GM04504 (cell line): ENCODE data around the gene ZCCHC24.
"Not testable (repeated sequence)": the region's sequence is repeated elsewhere in the genome, so short reads cannot be mapped to it uniquely, and the experiment has no call there.

Experiments
- DNase-seq: peaks from one replicate; pipeline ENCODE4 v3.0.0-alpha.2; 2012; ENCODE audit warnings: low read depth

The ZCCHC24 gene

GRCh38 chr10:79472951-79473350 lies 27.5 kb upstream of the ZCCHC24 start:
- DNase-seq: peak; percentile 54

- DNase-seq: no peak
These were observed 27.0 kb upstream of the ZCCHC24 start for GRCh38 chr10:79472449-79472848.

GRCh38 chr10:79471776-79472175 lies 26.4 kb upstream of the ZCCHC24 start:
- no peak for DNase-seq

- no peak for DNase-seq
These were observed 24.7 kb upstream of the ZCCHC24 start for GRCh38 chr10:79470096-79470495.

DNA sequence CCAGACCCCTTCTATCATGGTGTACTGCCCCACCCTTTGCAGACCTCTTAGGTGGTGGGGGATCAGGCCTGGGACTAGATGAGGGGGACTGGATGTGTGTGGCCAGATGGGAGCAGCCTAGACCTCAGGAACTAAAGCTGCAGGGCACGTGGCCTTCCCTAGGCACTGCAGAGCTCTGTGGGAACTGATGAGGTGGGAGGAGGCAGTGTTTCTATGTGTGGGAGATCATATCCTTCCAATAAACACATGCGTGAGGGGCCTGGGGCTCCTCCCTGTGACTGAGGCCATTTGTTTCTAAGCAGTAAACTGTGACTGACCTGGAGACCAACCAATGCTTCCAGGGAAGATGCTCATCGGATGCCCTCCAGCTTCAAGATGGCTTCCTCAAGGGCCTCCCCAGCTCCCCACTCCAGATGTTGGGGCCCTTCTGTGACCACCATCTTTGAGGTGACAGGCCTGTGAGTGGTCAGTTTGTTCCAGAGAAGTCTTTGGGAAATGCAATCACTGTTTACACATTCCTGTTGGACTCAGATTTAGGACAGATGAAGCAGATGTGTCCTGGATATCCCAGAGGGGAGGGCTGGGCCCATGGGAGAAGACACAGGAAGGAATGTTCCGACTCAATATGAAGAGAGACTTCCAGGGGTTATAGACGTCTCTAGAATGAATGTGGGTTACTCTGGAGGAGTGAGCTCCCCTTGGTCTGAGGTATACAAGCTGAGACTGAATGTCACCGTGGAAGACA lies 23.6 kb upstream of the ZCCHC24 start:
- DNase-seq: no peak

DNA sequence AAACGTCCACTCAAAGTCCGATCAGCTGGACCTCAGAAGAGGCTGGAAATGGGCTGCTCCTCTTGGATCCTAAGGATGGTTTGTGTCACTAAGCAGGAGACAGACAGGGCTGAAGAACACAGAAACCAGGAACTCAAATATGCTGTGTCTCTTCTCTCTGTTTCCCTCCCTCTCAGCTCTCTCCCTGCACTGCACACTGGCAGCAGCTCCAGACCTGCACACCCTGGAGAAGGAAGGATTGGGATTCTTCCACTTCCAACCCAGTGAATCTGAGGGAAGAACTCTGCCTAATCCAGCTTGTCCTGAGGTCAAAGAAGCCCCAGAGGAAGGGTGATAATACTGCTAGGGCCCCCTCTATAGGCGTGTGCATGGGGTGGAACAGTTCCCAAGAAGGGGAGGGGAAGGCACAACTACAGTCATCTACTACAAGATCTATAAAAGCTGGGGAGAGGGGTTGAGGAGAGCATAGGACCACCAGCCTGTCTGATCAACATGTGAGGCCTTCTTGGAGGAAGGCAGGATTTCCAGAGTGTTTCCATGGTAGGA lies 22.7 kb upstream of the ZCCHC24 start:
- no peak for DNase-seq

DNA sequence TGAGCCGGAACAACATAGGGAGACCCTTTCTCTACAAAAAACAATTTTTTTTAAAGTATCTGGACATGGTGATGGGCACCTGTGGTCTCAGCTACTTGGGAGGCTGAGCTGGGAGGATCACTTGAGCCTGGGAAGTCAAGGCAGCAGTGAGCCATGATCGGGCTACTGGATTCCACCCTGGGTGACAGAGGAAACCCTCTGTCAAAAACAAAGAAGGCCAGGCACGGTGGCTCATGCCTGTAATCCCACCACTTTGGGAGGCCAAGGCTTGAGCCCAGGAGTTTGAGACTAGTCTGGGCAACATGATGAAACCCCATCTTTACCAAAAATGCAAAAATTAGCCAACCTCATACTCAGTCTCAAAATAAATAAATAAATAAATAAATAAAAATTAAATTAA lies 19.9 kb upstream of the ZCCHC24 start:
- no peak for DNase-seq

GRCh38 chr10:79463578-79464496 lies 18.4 kb upstream of the ZCCHC24 start:
- no peak for DNase-seq

DNA sequence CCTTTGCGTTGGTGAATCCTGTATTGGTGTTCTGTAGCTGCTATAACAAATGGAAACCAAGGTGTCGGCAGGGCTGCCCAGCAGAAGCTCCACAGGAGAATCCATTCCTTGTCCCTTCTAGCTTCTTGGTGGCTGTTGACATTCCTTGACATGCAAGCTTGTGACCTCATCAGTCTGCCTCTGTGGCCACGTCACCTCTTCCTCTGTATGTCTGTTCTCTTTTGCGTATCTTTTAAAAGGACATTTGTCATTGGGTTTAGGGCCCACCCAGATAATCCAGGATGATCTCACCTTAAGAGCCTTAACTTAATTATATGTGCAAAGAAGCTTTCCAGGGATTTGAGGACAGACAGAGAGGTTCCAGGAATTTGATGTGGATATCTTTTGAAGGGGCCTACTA lies 15.3 kb upstream of the ZCCHC24 start:
- DNase-seq: no peak

DNA sequence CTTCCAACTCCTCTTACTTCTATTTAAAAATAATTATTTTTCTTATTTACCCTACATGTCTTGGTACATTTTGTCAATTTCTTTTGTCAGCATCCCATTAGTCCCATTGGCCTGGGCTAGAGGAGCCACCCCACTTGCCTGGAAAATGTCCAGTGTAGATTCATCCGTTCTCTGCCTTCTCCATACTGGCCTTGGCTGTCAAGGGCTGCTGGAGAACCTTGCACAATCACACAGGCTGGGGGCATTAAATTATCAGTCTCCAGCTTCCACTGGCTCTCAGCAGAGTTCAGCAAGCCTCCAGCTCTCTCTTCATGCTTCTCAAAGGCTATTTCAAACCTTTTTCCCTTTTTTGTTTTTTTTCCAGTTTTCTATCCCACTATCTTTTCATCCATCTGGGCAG lies 13.8 kb upstream of the ZCCHC24 start:
- DNase-seq: no peak

GRCh38 chr10:79458483-79458882 lies 13.1 kb upstream of the ZCCHC24 start:
- no peak for DNase-seq

GRCh38 chr10:79457256-79457785 lies 11.9 kb upstream of the ZCCHC24 start:
- DNase-seq: no peak

- peak; percentile 79 for DNase-seq
These were observed 8.8 kb upstream of the ZCCHC24 start for GRCh38 chr10:79454259-79454658.

- DNase-seq: no peak
These were observed 8.0 kb upstream of the ZCCHC24 start for GRCh38 chr10:79453392-79453791.

DNA sequence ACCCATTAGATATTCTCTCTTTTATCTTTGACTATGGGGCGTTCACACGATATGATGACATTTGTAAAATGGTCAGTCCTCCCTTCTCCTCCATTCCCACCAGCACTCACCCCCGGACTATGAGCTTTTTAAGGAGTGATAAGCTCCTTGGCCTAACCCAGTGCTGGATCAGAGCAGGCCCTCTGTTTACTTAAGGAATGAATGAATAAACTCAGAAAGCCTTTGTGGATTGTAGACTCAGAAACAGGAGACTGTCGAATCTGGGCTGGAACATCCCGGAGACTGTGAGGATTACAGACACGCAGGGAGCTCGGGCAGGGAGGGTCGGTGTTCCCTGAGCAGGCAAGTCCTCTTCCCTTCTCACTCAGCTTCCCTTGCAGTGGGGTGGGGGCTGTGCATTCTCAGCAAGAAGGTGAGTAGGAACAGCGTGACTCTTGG lies 6.8 kb upstream of the ZCCHC24 start:
- DNase-seq: no peak

DNA sequence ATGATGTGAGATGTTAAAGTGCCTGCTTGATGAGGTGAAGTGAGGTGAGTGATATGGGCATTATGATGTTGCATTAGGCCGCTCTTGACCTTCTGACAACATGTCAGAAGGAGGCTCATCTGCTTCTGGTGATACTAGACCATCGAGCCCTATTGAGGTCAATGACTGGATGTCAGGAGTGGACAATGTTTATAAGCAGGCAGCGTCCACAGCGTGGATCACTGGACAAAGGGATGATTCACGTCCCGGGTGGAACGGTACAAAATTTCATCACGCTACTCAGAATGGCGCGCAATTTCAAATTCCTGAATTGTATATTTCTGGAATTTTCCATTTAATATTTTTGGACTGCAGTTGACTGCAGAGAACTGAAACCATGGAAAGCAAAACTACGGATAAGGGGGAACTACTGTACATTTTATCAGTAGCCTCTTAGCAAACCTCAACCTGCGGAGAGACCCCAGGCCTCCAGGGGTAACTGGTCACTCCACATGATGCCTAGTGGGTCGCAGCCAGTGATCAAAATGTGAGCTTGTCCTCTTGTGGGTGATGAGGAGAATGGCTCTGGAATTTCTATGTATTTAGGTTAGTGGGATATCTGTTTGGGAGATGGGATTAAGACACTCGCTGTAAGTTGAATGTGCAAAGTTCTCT lies 5.7 kb upstream of the ZCCHC24 start:
- DNase-seq: no peak

DNA sequence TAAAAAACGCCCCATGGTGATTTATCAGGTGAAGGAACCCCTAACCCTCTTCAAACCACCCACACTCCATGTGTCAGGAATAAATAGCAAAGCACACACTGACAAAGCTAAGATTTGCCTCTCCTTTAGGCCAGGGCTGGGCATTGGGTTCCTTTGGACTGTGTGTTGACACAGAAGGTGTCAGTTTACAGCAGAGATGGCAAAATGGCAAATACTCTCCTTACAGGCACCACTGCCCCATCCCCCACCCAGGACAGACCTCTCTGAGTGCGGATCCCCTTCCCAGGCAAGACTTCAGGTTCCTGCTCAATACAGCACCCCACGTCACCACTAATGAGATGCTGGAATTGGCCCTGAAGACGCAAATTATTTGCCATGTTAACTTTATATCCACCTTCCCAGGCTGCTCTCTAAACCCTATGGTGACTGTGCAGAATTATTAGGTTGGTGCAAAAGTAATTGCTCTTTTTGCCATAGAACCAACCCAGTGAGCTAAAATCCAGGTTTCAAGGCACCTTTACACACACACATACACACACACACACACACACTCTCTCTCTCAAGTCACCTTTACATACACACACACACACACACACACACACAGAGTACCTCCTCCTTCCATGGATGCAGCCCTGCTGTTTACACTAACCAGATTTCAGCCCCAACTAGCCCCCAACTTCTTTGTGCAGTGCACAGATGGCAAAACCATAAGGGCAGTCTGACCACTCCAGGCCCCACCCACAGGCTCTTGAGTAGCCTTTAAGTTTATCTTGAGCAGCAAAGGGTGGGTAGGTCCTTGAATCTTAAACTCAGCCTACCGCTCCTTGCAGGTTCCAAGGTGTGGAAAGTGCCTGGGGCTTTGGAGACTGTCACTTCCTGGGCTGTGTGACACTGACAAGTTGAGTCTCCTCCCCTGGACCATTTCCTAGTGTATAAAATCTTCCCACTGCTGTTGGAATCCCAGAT lies 4.0 kb upstream of the ZCCHC24 start:
- DNase-seq: no peak

- DNase-seq: no peak
These were observed 3.3 kb upstream of the ZCCHC24 start for GRCh38 chr10:79448732-79449049.

- no peak for DNase-seq
These were observed 2.7 kb upstream of the ZCCHC24 start for GRCh38 chr10:79447911-79448731.

DNA sequence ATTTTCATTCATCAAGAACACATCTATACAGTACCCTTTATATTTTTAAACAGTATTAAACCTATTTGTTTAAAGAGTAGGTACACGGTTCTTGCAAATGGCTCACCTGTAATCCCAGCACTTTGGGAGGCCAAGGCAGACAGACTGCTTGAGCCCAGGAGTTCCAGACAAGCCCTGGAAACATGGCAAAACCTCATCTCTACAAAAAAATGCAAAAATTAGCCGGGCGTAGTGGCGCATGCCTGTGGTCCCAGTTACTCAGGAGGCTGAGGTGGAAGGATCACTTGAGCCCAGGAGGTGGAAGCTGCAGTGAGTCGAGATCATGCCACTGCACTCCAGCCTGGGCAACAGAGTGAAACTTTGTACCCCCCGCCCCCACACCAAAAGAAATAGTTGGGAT lies 1.8 kb upstream of the ZCCHC24 start:
- DNase-seq: not testable (repeated sequence)
